ENCODE measurements around the gene SLC25A1.

The SLC25A1 gene

DNA sequence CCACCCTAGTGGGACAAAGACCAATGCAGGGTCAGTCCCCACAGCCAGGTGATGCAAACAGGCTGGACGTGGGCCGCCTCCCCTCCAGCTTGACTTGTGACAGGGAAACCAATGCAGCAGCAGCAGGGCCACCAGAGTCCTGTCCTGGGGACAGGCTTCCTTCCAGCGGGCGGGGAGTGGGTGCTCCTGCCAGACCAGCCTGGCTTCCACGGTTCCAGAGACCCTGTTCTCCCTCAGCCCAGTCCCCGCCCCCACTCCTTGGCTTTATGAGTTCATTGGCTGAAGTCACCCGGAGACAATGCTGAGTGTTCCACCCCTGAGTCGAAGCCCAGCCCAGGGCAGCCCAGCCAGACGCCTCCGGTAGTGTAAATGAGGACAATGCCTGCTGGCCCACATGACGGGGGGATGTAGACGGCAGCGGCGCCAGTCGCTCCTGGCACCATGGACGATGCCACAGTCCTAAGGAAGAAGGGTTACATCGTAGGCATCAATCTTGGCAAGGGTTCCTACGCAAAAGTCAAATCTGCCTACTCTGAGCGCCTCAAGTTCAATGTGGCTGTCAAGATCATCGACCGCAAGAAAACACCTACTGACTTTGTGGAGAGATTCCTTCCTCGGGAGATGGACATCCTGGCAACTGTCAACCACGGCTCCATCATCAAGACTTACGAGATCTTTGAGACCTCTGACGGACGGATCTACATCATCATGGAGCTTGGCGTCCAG, 47.4 kb downstream of the SLC25A1 start, which contains the start of gene TSSK2:
Gene TSSK2, plus strand, starts transcription at position 350 of the 726 bp plus-strand sequence. Its CDS starts 92 bp downstream, at position 442.
- H3K4me3 ChIP-seq (ENCODE audit: low read depth in 1 of 2, low read length in 2 of 2) = no peak within 1 kb of the TSS
- no peaks in the 10 kb centered on the region for H3K27me3 ChIP-seq (ENCODE audit: control insufficient read depth in 1 of 2, insufficient read depth in 2 of 2, low read length in 2 of 2)
- H3K36me3 ChIP-seq (ENCODE audit: control insufficient read depth in 1 of 2, insufficient read depth in 2 of 2, low read length in 2 of 2) = peaks cover 0 to 44% of the 10 kb centered on the region in 2 donors
- no peaks in the 10 kb centered on the region for H3K4me1 ChIP-seq (ENCODE audit: control insufficient read depth in 1 of 2, insufficient read depth in 2 of 2, low read length in 2 of 2)
- H3K27ac ChIP-seq (ENCODE audit: low read depth, low read length) = no peak within 1 kb of the TSS
- no peaks in the 10 kb centered on the region for H3K9me3 ChIP-seq (ENCODE audit: control insufficient read depth in 1 of 2, low read length in 2 of 2)
- H3K9ac ChIP-seq (ENCODE audit: low read depth in 1 of 2, low read length in 2 of 2) = no peak within 1 kb of the TSS

DNA sequence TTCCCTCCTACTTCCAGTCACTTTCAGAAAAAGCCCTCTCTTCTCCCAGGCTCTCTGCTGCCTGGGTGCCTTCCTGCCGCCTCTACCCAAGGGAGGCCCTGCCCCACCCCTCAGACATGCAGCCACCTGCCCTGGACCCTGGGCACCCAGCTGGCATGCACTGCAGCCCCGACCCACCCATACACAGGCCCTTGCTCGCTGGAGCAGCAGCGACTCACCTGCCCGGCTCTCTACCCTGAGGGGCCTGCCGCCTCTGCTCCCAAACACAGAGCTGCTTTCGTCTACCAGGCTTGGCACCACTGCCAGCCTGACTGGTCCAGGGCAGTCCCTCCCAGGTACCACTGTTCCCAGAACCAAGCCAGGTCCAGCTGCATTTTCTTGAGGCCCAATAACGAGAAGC, 48.7 kb downstream of the SLC25A1 start:
- H3K4me3 ChIP-seq (ENCODE audit: low read depth in 1 of 2, low read length in 2 of 2) = no peak overlapping the region
- no peak overlapping the region for H3K27ac ChIP-seq (ENCODE audit: low read depth, low read length)
- H3K9ac ChIP-seq (ENCODE audit: low read depth in 1 of 2, low read length in 2 of 2) = no peak overlapping the region
- no peaks in the 10 kb centered on the region for H3K27me3 ChIP-seq (ENCODE audit: control insufficient read depth in 1 of 2, insufficient read depth in 2 of 2, low read length in 2 of 2)
- no peaks in the 10 kb centered on the region for H3K9me3 ChIP-seq (ENCODE audit: control insufficient read depth in 1 of 2, low read length in 2 of 2)
- peaks cover 0 to 35% of the 10 kb centered on the region in 2 donors for H3K36me3 ChIP-seq (ENCODE audit: control insufficient read depth in 1 of 2, insufficient read depth in 2 of 2, low read length in 2 of 2)
- no peaks in the 10 kb centered on the region for H3K4me1 ChIP-seq (ENCODE audit: control insufficient read depth in 1 of 2, insufficient read depth in 2 of 2, low read length in 2 of 2)

DNA sequence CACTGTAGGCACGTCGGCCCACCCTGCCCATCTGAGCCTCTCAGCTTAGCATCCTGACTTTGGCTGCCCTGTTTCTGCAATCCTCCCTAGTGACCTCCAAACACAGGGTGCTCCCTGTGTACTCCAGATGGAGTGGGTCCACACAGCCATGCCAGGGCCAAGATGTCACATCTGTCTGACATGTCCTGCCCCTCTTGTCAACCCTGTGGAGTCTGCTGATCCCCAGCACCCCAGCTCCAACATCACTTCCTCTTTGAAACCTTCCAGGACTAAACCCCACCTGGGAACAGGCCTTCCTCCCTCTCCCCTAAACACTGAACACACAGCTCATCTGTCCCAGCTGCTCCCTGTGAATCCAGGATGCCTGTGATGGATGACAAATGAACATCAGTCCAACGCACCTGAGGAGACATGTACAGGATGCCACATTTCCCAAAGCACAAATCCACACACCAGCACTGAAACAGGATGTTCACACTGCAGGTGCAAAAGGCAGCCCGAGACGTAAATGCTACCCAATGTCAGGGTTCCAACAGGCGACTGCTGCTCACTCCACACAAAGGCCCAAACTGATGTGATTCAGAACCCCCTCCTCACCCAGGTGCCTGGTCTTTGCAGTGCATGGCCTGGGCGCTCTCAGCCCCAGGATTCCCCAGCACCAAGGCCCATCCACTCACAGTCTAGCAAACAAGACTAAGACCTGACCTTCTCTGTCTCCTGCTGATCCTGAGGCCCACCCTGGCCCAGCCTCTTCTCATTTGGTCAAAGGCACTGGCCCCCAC, 49.4 kb downstream of the SLC25A1 start:
- H3K9me3 ChIP-seq (ENCODE audit: control insufficient read depth in 1 of 2, low read length in 2 of 2) = no peaks in the 10 kb centered on the region
- H3K9ac ChIP-seq (ENCODE audit: low read depth in 1 of 2, low read length in 2 of 2) = no peak overlapping the region
- no peak overlapping the region for H3K27ac ChIP-seq (ENCODE audit: low read depth, low read length)
- peaks cover 0 to 28% of the 10 kb centered on the region in 2 donors for H3K36me3 ChIP-seq (ENCODE audit: control insufficient read depth in 1 of 2, insufficient read depth in 2 of 2, low read length in 2 of 2)
- H3K27me3 ChIP-seq (ENCODE audit: control insufficient read depth in 1 of 2, insufficient read depth in 2 of 2, low read length in 2 of 2) = no peaks in the 10 kb centered on the region
- no peaks in the 10 kb centered on the region for H3K4me1 ChIP-seq (ENCODE audit: control insufficient read depth in 1 of 2, insufficient read depth in 2 of 2, low read length in 2 of 2)
- H3K4me3 ChIP-seq (ENCODE audit: low read depth in 1 of 2, low read length in 2 of 2) = no peak overlapping the region

DNA sequence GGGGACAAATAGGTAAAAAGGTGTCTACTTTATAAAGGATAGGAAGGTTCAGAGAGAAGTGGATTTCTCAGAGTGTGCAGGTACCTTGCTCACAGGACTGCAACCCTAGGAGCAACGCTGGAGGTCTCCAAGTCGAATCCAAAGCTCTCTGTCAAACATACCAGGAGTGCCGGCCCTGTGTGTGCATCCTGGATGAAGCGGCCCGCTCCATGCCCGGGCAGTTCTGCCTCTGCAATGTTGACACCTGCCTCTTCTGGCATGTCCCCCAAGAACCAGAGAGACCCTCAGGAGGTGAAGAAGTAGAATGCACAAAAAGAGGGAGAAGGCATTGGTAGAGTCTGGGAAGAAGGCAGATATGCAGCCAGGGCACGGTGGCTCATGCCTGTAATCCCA, 50.5 kb downstream of the SLC25A1 start:
- H3K9me3 ChIP-seq (ENCODE audit: control insufficient read depth in 1 of 2, low read length in 2 of 2) = no peaks in the 10 kb centered on the region
- H3K4me3 ChIP-seq (ENCODE audit: low read depth in 1 of 2, low read length in 2 of 2) = no peak overlapping the region
- H3K9ac ChIP-seq (ENCODE audit: low read depth in 1 of 2, low read length in 2 of 2) = no peak overlapping the region
- H3K27ac ChIP-seq (ENCODE audit: low read depth, low read length) = no peak overlapping the region
- H3K27me3 ChIP-seq (ENCODE audit: control insufficient read depth in 1 of 2, insufficient read depth in 2 of 2, low read length in 2 of 2) = no peaks in the 10 kb centered on the region
- H3K36me3 ChIP-seq (ENCODE audit: control insufficient read depth in 1 of 2, insufficient read depth in 2 of 2, low read length in 2 of 2) = peaks cover 0 to 17% of the 10 kb centered on the region in 2 donors
- peaks cover 2% of the 10 kb centered on the region in 2 donors for H3K4me1 ChIP-seq (ENCODE audit: control insufficient read depth in 1 of 2, insufficient read depth in 2 of 2, low read length in 2 of 2)

DNA sequence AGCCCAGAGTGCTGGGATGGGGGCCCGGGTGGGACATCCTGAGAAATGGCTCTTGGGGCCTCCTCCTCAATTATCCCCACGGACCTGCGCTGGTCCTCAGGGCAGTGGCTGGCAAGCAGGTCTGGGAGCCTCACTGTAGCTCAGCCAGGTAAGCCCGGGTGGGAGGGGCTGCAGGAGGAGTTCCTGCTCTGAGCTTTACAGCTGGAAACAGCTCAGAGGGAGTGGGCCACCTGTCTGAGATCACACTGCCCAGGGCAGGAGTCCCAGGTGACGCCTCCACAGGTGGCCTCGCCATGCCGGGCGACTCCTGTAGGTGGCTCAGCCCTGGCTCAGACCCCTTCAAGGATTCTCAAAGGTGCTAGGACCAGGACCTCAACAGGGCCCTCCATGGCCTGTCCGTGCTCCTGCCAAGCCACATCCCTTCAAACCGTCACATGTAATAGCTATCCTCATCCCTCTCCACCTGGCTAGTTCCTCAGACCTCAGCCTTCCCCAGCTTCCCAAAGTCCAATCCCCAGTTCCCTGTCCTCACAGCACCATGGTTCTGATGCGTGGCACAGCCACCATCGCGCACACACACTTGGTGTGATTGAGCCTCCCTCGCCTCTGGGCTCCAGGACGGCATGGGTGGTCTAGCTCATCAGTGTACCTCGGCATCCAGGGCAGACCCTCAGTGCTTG, 51.1 kb downstream of the SLC25A1 start:
- H3K9me3 ChIP-seq (ENCODE audit: control insufficient read depth in 1 of 2, low read length in 2 of 2) = no peaks in the 10 kb centered on the region
- no peak overlapping the region for H3K27ac ChIP-seq (ENCODE audit: low read depth, low read length)
- no peak overlapping the region for H3K9ac ChIP-seq (ENCODE audit: low read depth in 1 of 2, low read length in 2 of 2)
- H3K36me3 ChIP-seq (ENCODE audit: control insufficient read depth in 1 of 2, insufficient read depth in 2 of 2, low read length in 2 of 2) = peaks cover 0 to 13% of the 10 kb centered on the region in 2 donors
- H3K27me3 ChIP-seq (ENCODE audit: control insufficient read depth in 1 of 2, insufficient read depth in 2 of 2, low read length in 2 of 2) = no peaks in the 10 kb centered on the region
- H3K4me3 ChIP-seq (ENCODE audit: low read depth in 1 of 2, low read length in 2 of 2) = no peak overlapping the region
- peaks cover 6% of the 10 kb centered on the region in 2 donors for H3K4me1 ChIP-seq (ENCODE audit: control insufficient read depth in 1 of 2, insufficient read depth in 2 of 2, low read length in 2 of 2)

DNA sequence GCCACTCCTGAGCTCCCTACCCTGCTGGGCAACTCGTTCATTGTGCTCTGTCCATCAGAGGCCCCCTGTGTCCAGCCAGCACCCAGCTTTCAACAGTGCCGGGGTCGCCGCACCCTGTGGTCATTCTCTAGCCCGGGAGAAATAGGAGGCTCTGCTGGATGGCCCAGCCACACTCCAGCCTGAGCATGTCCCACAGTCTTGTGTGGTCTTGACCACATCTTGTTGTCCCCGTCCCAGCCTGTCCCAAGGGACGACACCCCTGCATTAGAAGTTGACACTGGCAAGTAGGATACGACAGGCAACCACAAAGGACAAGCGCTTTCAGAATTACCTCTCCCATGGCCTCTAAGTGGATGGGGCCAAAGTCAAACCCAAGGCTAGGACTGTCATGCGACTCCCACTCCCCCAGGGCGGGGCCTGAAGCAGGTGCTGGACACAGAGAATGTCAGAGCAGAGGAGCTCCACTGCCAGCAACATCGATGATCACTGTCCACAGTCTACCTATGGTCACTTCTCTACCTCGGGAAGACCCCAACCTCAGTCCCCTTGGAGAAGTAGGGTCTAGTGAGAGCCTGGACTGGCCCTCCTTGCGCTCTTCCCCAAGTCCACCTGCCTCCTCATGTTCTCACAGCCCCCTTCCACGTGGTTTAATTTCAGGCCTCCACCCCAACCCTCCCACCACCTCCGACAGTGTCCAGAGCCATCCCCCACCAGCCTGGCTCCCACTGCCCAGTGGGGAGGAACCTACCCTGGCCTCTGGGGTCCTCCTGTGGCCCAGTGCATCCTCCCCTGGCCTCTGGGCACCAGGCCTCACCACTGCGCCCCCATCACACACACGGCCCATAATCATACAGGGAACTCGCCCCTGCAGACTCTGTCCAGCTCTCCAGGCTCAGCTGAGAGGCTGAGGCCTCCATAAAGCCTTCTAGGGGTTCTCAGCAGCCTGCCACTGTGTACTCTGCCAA, 51.9 kb downstream of the SLC25A1 start:
- Histone ChIP-seq H3K36me3 (ENCODE audit: control insufficient read depth in 1 of 2, insufficient read depth in 2 of 2, low read length in 2 of 2) (peaks cover 0 to 4% of the 10 kb centered on the region in 2 donors), H3K4me3 (ENCODE audit: low read depth in 1 of 2, low read length in 2 of 2) (no peak overlapping the region), H3K27ac (ENCODE audit: low read depth, low read length) (no peak overlapping the region), H3K27me3 (ENCODE audit: control insufficient read depth in 1 of 2, insufficient read depth in 2 of 2, low read length in 2 of 2) (no peaks in the 10 kb centered on the region), H3K9ac (ENCODE audit: low read depth in 1 of 2, low read length in 2 of 2) (no peak overlapping the region), H3K4me1 (ENCODE audit: control insufficient read depth in 1 of 2, insufficient read depth in 2 of 2, low read length in 2 of 2) (peaks cover 6% of the 10 kb centered on the region in 2 donors), H3K9me3 (ENCODE audit: control insufficient read depth in 1 of 2, low read length in 2 of 2) (no peaks in the 10 kb centered on the region)

Measured in duodenal mucosa (tissue), 2 donors.